SK-N-MC (cell line): Measurements from ENCODE around the gene CTTNBP2.

ENCODE experiments used
- EZH2 ChIP-seq: fragments of 200-600 bp; sonication (generic); IDR thresholded peaks from one replicate; pipeline ENCODE4 v1.6.1; 2017; ENCODE audit warnings: antibody characterized with exemption
- POLR2AphosphoS5 ChIP-seq: IDR thresholded peaks from 2 replicates; pipeline ENCODE4 v1.6.1; 2012; ENCODE audit warnings: mild to moderate bottlenecking, low read depth, low read length, borderline replicate concordance

GRCh38 chr7:117872561-117873309, 506 bp downstream of the CTTNBP2 start:
- TF ChIP-seq EZH2 (no peak), POLR2AphosphoS5 (no peak)
